GM18517 (cell line): ENCODE data around the gene BUB1B.

Experiments
- ATAC-seq: cut with Tn5 transposase; IDR thresholded peaks from one replicate; pipeline ENCODE4 v1.9.1; 2021; ENCODE audit warnings: mild to moderate bottlenecking, moderate library complexity; ENCODE audit not compliant: unreplicated experiment

Gene BUB1B

DNA sequence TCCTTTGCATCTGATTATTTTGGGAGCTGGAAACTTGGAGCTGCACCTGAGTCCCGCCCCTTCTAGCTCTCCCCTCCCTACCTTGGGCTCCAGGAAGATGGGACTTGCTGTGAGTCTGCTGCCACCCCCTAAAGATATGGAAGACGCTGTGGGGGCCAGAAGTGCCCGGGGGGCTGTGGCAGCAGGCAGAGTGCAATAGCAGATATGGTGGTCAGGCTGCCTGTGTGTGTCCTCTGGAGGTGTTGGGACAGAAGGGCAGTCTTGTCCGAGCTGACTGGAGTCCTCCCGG, 78.5 kb downstream of the BUB1B start:
- no peak for ATAC-seq

DNA sequence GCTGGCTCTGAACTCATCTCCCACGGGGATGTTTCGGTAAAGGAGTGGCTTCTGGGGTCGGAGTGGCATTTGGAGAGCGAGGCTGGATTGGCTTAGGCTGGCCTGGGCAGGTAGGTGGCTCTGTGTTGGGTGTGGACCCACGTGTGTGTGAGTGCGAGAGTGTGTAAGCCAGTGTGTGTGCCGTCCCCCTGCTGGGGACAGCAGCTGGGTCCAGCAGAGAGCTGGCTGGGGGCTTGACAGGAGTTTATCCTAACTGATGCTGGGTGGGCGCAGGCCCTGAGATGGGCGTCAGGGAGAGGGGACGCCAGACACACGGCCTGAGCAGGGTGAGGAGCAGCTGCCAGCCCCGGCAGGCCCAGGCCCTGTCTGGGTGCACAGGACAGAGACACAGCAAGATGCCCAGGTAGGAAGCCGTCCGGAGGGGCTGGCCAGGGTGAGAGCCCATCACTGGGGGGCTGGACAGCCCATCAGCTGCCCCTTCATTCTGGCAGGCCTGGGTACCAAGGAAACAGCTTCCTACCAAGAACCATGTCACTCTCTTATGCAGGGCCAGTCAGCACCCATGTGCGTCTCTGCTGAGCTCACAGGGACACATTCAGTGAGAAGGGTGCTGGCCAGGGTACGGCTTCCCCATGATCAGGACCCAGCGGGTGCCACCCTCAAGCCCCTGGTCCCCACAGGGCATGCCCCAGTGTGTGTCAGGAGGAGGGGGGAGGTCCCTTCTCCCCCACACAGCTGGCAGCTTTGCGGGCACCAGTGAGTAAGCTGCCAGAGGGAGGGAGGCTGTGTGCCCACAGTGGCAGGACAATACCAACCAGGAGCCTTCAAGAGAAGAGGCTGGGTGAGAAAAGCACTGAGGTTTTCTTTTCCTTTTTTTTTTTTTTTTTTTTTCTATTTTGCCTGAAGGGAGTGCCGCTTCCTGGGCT, 79.1 kb downstream of the BUB1B start:
- no peak for ATAC-seq

DNA sequence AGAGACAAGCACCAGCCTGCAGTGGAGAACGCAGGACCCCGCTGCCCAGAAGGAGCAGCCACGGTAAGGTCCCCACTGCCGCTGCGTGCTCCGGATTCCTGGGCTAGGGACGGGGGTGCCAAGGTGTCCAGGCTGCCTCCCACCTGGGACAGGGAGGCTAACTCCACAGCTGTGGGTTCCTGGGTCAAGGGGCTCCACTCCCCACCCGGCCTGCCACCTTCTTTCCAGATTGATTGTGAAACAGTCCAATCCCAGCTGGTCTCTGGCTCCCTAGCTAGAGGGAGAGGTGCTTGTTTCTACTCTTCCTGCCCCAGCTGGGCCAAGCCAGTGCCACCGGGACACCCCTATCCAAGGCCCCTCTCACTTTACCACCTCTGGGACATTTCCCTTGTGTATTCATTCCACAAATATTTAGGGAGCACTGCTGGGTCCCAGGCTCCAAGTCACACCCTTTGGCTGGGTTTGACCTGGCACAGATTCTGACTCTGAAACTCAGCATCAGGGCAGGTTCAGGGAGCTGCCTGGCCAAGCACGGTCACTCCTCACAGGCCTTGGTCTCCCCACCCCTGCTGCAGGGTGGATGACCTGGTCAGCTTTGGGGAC, 79.9 kb downstream of the BUB1B start:
- no peak for ATAC-seq

DNA sequence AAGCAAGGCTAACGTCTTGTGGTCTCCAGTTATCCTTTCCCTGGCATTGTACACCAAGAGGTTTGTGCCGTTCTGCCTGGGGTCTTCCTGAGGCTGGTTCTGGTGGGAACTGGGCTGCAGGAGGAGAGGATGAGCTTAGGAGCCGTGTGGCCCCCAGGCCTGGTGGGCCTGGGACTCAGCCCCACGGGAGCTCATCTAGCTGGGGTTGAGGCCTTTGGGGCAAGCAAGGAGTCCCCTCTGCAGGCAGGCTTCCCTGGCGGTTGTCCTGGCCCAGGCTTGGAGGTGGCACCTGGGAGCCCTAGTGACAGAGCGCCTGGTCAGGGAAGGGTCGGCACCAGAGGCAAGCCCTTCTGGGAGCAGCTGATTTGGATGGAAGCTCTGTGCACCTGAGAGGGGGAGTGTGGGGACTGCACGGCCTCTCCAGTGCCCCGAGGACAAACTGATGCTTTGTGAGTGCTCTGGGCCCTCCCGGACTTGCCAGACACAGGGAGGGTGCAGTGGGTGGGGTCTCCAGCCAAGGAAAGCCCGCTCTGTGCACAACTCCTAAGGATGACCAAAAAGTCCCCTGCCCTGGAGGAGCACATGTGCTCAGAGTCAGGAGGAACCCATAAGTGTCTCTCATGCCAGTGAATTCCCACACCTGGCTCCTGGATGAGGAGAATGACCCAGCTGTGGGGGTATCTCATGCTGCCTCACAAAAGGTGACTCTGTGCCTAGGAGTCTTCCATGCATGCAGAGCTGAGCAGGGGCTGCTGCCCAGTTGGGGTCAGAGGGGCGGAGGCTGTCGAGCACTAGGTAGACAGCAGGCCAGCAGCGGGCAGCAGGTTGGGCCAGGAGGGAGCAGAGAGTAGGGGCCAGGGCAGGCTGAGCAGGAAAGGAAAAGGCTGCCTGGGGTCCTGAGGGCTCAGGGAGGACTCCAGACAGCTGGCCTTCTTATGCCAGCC, 80.7 kb downstream of the BUB1B start:
- ATAC-seq = no peak

DNA sequence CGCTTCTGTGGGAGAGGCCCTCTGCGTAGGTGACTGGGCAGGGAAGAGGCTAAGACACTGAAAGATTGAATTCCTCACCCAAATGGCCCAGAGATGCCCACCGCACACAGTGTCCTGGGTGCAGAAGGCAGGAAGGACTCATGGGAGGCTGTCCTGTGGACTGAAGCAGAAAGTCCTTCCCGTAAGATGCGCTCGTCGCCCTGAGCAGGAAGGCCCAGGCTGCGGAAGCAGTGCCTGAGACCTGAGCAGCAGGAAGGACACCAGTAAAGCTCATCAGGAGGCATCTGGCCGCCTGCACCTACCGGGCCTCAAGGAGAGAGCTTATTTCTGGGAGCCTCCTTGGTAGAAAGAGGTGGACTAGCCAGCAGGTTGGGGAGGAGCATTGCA, 81.3 kb downstream of the BUB1B start:
- no peak for ATAC-seq

DNA sequence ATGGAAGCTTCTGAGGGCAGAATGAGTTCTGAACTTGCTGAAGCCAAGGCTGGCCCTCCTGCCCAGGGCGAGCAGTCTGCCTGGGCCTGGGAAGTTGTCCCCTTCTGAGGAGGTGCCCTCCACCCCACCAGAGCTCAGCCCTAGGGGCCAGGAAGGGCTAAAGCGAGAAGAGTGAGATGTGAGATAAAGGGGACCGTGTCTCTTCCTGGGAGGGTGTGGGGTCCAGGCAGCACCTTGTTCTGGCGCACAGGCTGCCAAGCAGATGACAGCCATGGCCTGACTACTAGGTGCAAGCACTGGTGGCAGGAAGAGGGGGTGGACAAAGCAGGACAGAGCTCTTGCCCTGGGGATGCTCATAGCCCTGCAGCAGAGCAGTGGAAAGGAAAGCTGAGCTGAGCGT, 81.7 kb downstream of the BUB1B start:
- no peak for ATAC-seq

DNA sequence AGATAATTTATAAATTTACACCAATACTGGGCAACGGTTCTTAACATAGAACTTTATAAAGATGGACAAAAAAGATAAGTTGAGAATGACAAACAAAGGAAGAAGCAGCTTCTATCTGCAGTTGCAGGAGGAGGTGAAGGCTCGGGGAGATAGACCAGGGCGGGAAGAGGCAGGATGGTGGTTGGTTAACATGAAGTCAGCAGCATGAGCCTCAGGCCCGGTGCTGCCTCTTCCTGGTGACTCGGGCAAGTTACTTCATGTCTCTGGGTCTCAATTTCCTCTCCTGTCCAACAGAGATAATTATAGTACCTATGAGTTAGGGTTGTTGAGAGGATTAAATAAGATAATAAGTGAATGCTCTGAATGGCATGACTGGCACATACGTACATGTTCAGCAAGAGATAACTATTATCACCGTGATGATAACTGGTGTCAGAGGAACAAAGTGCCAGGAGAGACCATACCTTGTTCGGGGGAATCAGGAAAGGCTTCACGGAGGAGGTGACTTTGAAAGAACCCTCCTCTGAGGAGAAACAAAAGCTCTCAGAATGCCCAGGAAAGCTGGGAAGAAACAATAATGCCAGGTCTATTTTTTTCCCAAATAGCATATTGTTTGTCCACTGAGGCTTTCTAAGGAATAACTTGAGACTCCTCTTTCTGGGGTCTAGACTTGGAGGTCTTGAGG, 82.4 kb downstream of the BUB1B start:
- no peak for ATAC-seq

DNA sequence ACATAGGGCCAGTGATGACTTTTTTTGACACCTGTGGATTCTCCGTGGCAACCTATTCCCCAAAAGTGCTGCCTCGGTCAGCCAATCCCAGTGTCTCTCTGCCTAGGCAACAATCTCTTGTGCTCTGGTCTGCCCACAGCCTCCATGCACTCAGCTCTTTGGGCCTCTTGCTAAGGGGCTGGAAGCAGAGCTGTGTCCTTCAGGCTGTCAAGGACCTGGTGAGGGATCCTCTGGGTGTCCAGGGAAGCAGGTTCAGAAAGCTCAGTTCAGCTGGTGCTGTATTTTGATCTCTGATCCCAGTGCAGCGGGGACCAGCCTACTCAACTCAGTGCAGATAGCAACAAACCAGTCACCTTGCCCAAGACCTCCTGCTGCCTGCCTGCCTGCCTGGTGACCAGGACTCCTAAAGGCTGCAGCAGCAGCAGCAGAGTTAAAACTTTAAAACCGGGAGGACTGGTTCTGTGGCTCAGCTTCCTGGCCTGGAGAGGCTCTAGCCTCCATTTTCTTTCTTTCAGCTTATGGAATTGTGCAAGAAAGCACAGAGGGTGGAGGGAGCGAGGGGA, 84.2 kb downstream of the BUB1B start:
- no peak for ATAC-seq

DNA sequence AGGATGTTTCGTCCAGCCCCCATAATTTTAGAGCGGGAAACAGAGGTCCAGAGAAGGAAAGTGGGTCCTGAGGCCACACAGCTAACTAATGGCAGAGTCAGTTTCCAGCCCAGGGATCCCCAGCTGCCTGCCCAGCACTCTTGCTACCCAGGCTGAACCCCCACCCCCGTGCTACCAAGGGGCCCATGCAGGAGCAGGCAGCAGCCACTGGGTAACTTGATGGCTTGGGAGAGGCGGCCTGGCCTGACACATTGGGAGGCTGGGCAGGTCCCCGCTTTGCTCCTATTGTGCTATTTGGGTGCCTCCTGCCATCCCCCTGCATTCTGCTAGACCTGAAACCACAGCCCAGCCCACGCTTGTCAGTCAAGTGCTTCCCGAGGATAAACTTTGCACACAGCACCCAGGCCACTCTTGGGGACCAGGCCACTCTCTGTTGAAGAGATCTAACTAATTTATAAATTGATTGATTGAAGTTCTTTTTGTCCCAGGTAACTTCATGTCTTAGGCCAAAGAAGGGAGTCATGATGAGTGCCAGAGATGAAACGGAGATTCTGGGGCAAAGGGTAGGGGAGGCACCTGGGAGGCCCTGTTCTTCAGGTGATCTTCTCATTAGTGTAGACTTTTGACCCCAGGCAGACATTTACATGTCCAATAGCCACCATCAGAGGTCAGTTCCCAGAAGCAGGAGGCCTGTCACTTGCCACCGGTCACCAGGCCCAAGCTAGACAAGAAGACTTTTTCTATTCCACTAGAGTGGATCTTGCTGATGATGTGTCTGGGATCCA, 85.0 kb downstream of the BUB1B start:
- ATAC-seq = no peak

DNA sequence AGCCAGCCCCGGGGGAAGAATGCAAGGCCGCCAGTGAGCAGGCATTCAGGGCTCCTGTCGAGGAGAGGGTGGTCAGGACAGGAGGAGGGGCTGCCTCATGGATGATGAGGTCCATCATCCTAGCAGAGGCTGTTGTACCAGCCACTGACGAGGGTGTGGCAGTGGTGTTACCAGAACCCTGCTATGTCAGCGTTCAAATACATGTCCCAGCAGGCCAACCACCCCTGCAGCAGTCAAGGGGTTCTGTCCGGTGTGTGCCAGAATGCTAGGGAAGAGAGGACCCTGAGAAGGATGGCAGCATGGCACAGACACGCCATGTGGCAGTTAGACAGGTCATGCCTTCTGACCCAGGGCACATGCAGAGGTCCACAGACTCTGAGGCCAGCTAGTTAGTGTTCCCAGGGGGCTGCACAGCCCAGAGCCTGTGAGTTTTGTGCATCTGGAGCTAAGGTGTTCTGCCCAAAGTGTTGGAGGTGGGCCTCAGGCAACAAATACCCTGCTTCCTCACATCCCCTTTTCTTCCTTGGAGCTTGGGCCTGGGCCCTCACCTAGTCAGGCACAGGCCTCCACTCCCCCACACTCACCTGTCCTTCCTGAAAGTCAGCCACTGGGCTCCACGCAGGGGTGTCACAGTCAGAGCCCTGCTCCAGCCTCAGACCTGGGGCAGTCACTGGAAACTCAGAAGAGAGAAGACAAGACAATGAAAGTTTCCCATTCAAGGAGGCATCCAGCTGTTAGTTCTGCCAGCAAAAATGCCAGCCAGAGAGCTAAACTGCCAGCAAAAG, 85.8 kb downstream of the BUB1B start:
- ATAC-seq = no peak

DNA sequence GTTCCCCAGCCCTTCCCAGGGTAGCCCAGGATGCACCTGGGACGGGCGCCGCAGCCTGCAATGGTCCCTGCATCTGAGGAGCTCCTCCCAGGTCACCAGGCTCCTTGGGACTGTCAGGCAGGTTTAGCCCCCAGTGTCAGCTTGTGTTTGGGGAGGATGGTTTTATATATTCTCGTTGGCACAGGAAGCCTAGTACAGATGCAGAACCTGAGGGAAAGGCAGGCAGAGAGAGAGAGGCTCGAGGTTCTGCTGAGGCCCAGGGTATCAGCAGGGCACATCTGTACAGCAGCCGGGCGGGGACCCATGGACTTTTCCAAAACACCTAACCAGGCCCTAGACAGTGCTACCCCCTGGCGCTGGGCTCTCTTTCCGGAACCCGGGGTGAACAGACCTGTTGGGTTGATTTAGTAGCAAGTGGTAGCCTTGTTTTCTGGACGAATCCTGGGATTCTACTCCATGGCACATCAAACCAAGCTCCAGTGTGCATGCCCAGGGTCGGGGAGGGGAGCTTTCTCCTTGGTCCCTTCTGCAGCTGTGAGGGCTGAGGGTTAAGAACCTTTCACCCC, 86.6 kb downstream of the BUB1B start:
- no peak for ATAC-seq

DNA sequence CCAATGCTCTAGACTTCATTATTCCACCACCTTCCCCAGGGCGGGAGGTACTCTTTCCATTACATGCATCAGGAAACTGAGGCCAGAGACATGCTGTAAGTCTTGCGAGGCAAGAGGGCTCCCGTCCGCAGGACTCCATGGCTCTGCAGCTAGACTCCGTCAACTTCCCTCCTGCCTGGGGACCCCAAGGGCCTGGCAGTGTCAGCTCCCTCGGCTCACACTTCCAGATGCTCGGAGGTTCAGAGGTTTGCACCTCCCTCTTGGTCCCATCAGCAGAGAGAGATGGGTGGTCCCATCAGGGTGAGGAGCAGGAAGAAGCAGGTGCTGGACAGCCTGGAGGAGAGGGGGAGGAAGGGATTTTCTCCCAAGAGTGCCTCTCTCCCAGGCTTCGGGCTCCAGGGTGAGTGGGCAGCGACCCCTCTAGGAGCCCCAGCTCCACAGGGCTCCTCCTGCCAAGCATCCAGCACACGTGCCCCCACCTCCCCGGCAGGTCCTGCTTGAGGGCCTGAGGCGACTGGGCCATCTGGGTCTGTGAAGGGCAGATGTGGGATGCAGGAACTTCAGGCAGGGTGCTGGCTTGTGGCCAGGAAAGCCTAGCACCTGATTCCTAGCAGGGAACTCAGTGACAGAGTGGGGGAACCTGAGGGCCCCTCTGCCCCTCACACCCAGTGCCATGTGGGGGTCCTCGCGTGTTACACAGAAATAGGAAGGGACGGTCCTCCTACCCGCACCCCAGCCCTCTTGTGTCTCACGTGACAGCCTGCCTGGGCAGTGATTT, 87.3 kb downstream of the BUB1B start:
- no peak for ATAC-seq

DNA sequence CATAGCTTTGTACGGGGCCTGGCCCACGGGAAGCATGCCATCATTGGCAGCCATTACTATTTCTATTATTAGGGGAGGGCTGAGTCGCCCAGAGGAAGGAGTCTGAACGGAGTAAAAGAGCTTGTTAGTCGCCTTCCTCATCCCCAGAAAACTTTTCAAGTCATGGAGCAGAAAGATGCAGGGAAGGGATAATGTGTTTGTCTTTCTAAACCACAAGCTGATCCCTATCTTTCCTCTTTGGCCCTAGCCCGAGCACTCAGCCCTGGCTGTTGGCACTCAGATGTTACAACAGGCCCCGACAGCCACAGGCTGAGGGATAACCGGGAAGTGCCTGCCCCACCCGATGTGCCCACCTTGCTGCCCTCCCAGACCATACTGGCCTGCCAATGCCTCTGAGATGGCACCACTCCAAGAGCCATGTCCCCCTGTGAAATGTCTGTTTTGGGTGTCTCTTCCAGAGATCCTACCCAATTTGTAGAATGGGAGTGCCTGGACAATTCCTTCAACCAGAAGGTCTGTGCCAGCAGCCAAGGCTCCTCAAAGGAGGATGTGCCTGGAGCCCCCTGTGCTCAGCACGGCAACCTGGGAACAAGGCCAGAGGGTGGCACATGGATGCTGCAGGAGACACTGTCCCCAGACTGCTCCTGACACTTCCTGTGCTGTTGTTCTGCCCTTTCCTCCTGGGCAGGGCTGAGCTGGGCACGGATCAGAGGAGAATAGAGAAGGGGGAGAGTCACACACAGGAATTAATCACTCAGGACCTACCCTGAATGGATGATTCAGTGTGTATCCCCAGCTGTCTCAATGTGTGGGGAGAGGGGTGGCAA, 88.8 kb downstream of the BUB1B start:
- no peak for ATAC-seq

DNA sequence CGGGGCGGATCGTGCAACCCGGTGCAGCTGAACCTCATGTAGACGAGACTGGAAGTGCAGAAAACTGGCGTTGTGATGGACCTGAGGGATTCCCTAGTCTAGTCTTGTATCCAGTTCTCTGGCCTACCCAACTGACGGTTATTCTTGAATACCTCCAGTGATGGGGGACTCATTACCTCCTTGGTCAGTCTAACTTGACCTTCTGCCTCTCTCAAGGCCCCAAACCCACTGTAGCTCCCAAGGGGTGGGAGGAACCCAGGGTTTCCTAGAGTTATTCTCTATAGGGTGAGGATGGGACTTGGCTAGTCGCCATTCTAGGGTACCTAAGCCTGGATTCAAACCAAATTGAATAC, 89.4 kb downstream of the BUB1B start:
- no peak for ATAC-seq

DNA sequence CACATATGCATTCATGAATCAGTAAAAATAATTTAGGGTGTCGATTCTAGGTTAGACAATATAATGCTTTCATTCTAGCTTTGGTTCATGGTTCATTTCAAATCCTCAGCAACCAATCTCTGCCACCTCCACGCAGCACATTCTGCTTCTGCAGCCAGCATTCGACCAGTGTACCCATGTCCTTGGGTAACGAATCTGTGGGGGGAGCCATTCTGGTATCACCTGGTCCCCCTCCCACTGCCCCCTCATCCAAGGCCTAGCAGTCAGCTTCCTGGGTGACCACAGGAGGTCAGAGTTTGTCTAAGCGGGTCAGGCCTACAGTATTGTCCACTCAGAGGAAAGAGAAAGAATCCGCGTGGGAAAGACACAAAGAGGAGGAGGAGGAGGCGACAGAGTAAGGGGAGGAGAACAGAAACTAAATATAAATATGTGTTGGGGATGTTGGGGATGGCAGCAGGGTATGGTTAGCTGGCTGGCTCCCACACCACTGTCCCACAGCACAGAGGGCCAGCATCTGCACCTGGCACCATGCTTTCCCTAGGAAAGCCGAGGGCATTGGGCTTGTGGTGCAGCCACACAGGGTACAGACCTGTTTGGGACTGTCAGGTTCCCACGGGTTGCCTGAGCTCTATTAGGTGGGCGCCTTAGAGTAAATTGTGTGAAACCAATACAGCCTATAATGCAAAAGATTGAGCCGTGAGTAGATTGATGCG, 90.1 kb downstream of the BUB1B start:
- ATAC-seq = no peak

DNA sequence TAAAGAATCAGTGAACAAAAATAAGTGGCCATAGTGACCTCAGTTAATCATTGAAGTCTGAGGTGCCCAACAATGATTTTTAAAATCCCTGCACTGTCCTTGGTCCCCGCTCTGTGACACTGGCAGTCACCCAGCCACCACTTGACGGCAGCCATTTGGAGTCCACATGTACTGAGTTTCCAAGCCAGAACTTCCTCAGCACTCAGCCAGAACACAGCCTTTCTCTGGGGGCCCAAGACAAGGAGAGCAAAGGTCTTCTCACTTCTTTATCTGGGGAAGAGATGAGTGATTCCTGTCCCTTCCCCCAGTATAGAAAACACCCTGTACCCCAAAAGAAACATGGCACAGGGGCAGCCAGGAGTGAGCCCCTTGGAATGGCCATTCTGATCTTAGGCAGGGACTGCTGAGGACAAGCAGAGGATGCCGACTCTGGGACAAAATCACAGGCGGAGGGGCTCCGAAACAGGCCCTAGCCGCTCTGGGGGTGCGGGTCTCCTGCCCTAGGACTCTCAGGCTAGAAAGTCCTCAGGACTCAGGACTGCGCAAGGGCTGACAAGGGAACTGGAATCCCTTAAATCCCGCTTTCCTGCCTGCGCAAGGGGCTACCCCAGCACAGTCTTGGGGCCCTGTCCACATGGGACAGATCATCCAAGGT, 90.7 kb downstream of the BUB1B start:
- ATAC-seq = no peak
